Head of caudate nucleus (tissue), 42 donors: ENCODE results near the gene PFKP.
"Not testable (repeated sequence)": the region's sequence is repeated elsewhere in the genome, so short reads cannot be mapped to it uniquely, and the experiment has no call there.

Source experiments
- DNase-seq, 42 donors: peaks; one replicate each; pipeline versions ENCODE4 v3.0.0 to v3.0.0-alpha.2; 2020 to 2021; ENCODE audit warnings: mixed read lengths in 7 of 42
- intact Hi-C: fragments of 100-400 bp; cut with DNase I; formaldehyde crosslinking; loops from one replicate; pipeline ENCODE4 v1.15.0; 2022

The PFKP gene

GRCh38 chr10:3090914-3091787, 23.8 kb downstream of the PFKP start:
- intact Hi-C loops: no loop called here
- DNase-seq: peak in 24 of 42 donors; percentile 41 to 76 (median 55)

GRCh38 chr10:3091921-3092320, 24.6 kb downstream of the PFKP start:
- DNase-seq: no peak
- intact Hi-C loops: no loop called here

GRCh38 chr10:3093996-3094395, 26.6 kb downstream of the PFKP start:
- intact Hi-C loops: no loop called here
- DNase-seq: no peak

- intact Hi-C loops: no loop called here
- no peak for DNase-seq
Measured at GRCh38 chr10:3094609-3095036, 27.3 kb downstream of the PFKP start.

GRCh38 chr10:3095373-3096139, 28.2 kb downstream of the PFKP start:
- intact Hi-C loops: no loop called here
- peak in 25 of 42 donors; percentile 23 to 88 (median 62) for DNase-seq

- no peak for DNase-seq
- intact Hi-C loops: no loop called here
Measured at GRCh38 chr10:3096149-3096548, 28.8 kb downstream of the PFKP start.

GRCh38 chr10:3097160-3097559, 29.8 kb downstream of the PFKP start:
- intact Hi-C loops: no loop called here
- no peak for DNase-seq

GRCh38 chr10:3098689-3099088, 31.3 kb downstream of the PFKP start:
- peak in 1 of 42 donors; percentile 21 for DNase-seq

GRCh38 chr10:3099291-3100092, 32.1 kb downstream of the PFKP start:
- intact Hi-C loops: no loop called here
- DNase-seq: peak in 10 of 42 donors; percentile 14 to 61 (median 30)

More at GRCh38 chr10:3098689-3099088, 31.3 kb downstream of the PFKP start:
- intact Hi-C loops: no loop called here

GRCh38 chr10:3100093-3100792, 32.9 kb downstream of the PFKP start:
- no peak for DNase-seq
- intact Hi-C loops: no loop called here

GRCh38 chr10:3100856-3101640, 33.7 kb downstream of the PFKP start:
- no peak for DNase-seq
- intact Hi-C loops: no loop called here

GRCh38 chr10:3102720-3103427, 35.5 kb downstream of the PFKP start:
- intact Hi-C loops: no loop called here
- peak in 5 of 42 donors; percentile 34 to 67 (median 61) for DNase-seq

GRCh38 chr10:3103646-3104045, 36.3 kb downstream of the PFKP start:
- intact Hi-C loops: no loop called here
- no peak for DNase-seq

GRCh38 chr10:3104251-3104918, 37.0 kb downstream of the PFKP start:
- intact Hi-C loops: no loop called here
- DNase-seq: peak in 36 of 42 donors; percentile 16 to 81 (median 50)

GRCh38 chr10:3105166-3105565, 37.8 kb downstream of the PFKP start:
- intact Hi-C loops: no loop called here
- DNase-seq: peak in 1 of 42 donors; percentile 41

GRCh38 chr10:3105905-3106304, 38.6 kb downstream of the PFKP start:
- intact Hi-C loops: no loop called here
- no peak for DNase-seq

- intact Hi-C loops: not testable (repeated sequence)
Measured at GRCh38 chr10:3106328-3106727, 39.0 kb downstream of the PFKP start.

More at GRCh38 chr10:3106328-3106727, 39.0 kb downstream of the PFKP start:
- not testable (repeated sequence) for DNase-seq
